Astrocyte (in vitro differentiated cells and primary cell): ENCODE data around the gene AGPS.

Source experiments
- CTCF ChIP-seq: IDR thresholded peaks from 2 replicates; pipeline ENCODE4 v1.5.1; 2011; ENCODE audit warnings: low read depth, mild to moderate bottlenecking, inconsistent platforms, low read length, moderate library complexity; ENCODE audit not compliant: insufficient read depth
- EZH2 ChIP-seq: IDR thresholded peaks from 2 replicates; pipeline ENCODE4 v1.6.1; 2012; ENCODE audit warnings: mild to moderate bottlenecking, low read length, inconsistent platforms; ENCODE audit not compliant: insufficient read depth

DNA sequence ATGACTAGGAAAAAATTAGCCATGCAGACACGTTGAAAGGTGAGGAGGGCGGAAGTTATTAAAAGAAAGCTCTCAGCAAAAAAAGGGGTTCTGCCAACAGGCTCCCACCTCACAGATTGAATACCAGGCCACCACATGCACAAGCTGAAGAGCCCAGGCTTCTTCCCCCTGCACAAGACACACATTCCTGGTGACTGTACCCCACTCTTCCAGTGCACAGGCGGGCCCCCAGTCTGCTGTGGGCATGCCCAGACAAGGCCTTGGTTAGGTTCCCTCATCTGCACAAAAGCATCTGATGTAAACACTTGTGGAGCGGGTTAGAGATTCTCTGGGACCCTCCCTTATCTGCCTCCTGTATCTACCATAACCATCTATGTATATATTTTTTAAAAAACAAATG is 81.7 kb downstream of the AGPS start:
- TF ChIP-seq CTCF, result no peak
- no peak for TF ChIP-seq EZH2
